HCT116 (cell line): ENCODE results near the gene NACC1. TPM values are rescaled to one million over a fixed set of nuclear protein-coding genes. Genes with fewer than 3 reads are reported as not detected.

ENCODE experiments used
- ATAC-seq: fragments of 200-7000 bp; cut with Tn5 transposase; 2 replicates; pipeline ENCODE4 v1.9.1; 2020; ENCODE audit warnings: mild to moderate bottlenecking, moderate library complexity
- BruUV-seq: library from RNA; stranded (reverse); fragments of 400-500 nt; replicated peaks from 2 replicates; lab custom pipeline; 2021; lab: Mats Ljungman, UMichigan
- CTCF ChIA-PET: fragments of 300-600 bp; sonication (Branson Sonifier 250); formaldehyde crosslinking; loops from one replicate; lab custom pipeline; 2021; ENCODE audit warnings: antibody characterized with exemption; lab: Charles Lee
- POLR2A ChIA-PET: fragments of 300-600, 350-600 bp; sonication (Branson Sonifier 250); formaldehyde crosslinking; loops from one replicate; lab custom pipeline; 2021; ENCODE audit warnings: antibody characterized with exemption; lab: Charles Lee
- RAD21 ChIA-PET, 2 experiments: fragments of 300-600 bp; sonication (Branson Sonifier 250); formaldehyde crosslinking; loops; one replicate each; lab custom pipeline; 2023; ENCODE audit warnings: low total read pairs in 2 of 2; ENCODE audit not compliant: uncharacterized antibody in 2 of 2, unreplicated experiment in 2 of 2, low non-redundant PET in 1 of 2; lab: Charles Lee
- DNase-seq: peaks from one replicate; pipeline ENCODE4 v3.0.0-alpha.2; 2010; ENCODE audit warnings: low read depth, low spot score
- H2AFZ ChIP-seq: fragments of 200-600 bp; shearing (Covaris generic), sonication (generic); 2 replicates; pipeline ENCODE4 v1.6.1; 2017; ENCODE audit warnings: low read depth, mixed run types, mixed read lengths, antibody characterized with exemption, low read length; ENCODE audit not compliant: poor library complexity, severe bottlenecking
- H3K27ac ChIP-seq: 2 replicates; pipeline ENCODE4 v1.5.1; 2012; ENCODE audit warnings: low read depth, low read length
- H3K27me3 ChIP-seq: fragments of 200-600 bp; sonication (generic); 2 replicates; pipeline ENCODE4 v1.6.1; 2016; ENCODE audit warnings: mixed run types, low read length, mixed read lengths; ENCODE audit not compliant: insufficient read depth
- H3K36me3 ChIP-seq, 2 experiments: fragments of 200-500 bp in 1 of 2; fragments of 200-600 bp in 1 of 2; sonication (Bioruptor generic) in 1 of 2; sonication (generic) in 1 of 2; 2 replicates each; pipeline versions ENCODE4 v1.5.1 to v1.6.1; 2014 to 2016; ENCODE audit warnings: low read length in 2 of 2, inconsistent platforms in 1 of 2, mixed read lengths in 1 of 2, mixed run types in 1 of 2; ENCODE audit not compliant: insufficient read depth in 2 of 2, control insufficient read depth in 1 of 2
- H3K4me1 ChIP-seq, 2 experiments: fragments of 200-600 bp in 1 of 2; sonication (generic) in 1 of 2; 2 replicates each; pipeline versions ENCODE4 v1.5.1 to v1.6.1; 2012 to 2017; ENCODE audit warnings: low read length in 2 of 2, inconsistent platforms in 1 of 2, mild to moderate bottlenecking in 1 of 2, mixed read lengths in 1 of 2, mixed run types in 1 of 2, moderate library complexity in 1 of 2; ENCODE audit not compliant: insufficient read depth in 2 of 2, control insufficient read depth in 1 of 2
- H3K4me2 ChIP-seq: fragments of 200-600 bp; sonication (generic); 2 replicates; pipeline ENCODE4 v1.6.1; 2017; ENCODE audit warnings: mixed run types, low read length, mixed read lengths
- H3K4me3 ChIP-seq, 2 experiments: fragments of 200-600 bp in 1 of 2; sonication (generic) in 1 of 2; replicated peaks in 1 of 2; 2 replicates each; pipeline ENCODE4 v1.5.1; 2011 to 2016; ENCODE audit warnings: low read length in 2 of 2, control low read depth in 1 of 2, low read depth in 1 of 2, mild to moderate bottlenecking in 1 of 2, mixed read lengths in 1 of 2, mixed run types in 1 of 2
- H3K79me2 ChIP-seq: fragments of 200-600 bp; sonication (generic); 2 replicates; pipeline ENCODE4 v1.6.1; 2017; ENCODE audit warnings: mild to moderate bottlenecking, mixed run types, low read length, moderate library complexity, mixed read lengths; ENCODE audit not compliant: insufficient read depth
- H3K9ac ChIP-seq: fragments of 200-600 bp; sonication (generic); 2 replicates; pipeline ENCODE4 v1.6.1; 2016; ENCODE audit warnings: low read length, mixed read lengths
- H3K9me2 ChIP-seq: fragments of 200-600 bp; sonication (generic), shearing (Covaris generic); 2 replicates; pipeline ENCODE4 v1.6.1; 2017; ENCODE audit warnings: mixed run types, mild to moderate bottlenecking, moderate library complexity; ENCODE audit not compliant: insufficient read depth
- H3K9me3 ChIP-seq, 2 experiments: fragments of 200-500 bp in 1 of 2; fragments of 200-600 bp in 1 of 2; sonication (Bioruptor generic) in 1 of 2; sonication (generic) in 1 of 2; 2 replicates each; pipeline ENCODE4 v1.6.1; 2014 to 2017; ENCODE audit warnings: low read length in 2 of 2, mixed read lengths in 2 of 2, inconsistent platforms in 1 of 2, low read depth in 1 of 2, mild to moderate bottlenecking in 1 of 2, mixed run types in 1 of 2, moderate library complexity in 1 of 2; ENCODE audit not compliant: control insufficient read depth in 1 of 2, insufficient read depth in 1 of 2
- H4K20me1 ChIP-seq: fragments of 200-600 bp; sonication (generic), shearing (Covaris generic); 2 replicates; pipeline ENCODE4 v1.6.1; 2017; ENCODE audit warnings: mixed run types, mild to moderate bottlenecking, moderate library complexity; ENCODE audit not compliant: insufficient read depth
- CBX3 ChIP-seq: IDR thresholded peaks from 2 replicates; pipeline ENCODE4 v1.6.1; 2012; ENCODE audit warnings: low read depth
- EGR1 ChIP-seq: IDR thresholded peaks from 2 replicates; pipeline ENCODE4 v1.6.1; 2012; ENCODE audit warnings: low read depth
- ELF1 ChIP-seq: IDR thresholded peaks from 2 replicates; pipeline ENCODE4 v1.6.1; 2012; ENCODE audit warnings: low read depth, borderline replicate concordance
- RAD21 ChIP-seq: IDR thresholded peaks from 2 replicates; pipeline ENCODE4 v1.6.1; 2012; ENCODE audit warnings: low read depth, mild to moderate bottlenecking
- SRF ChIP-seq: IDR thresholded peaks from 2 replicates; pipeline ENCODE4 v1.6.1; 2012; ENCODE audit warnings: low read depth
- TCF7L2 ChIP-seq: IDR thresholded peaks from 2 replicates; pipeline ENCODE4 v1.7.0; 2011; ENCODE audit warnings: borderline replicate concordance, inconsistent platforms; ENCODE audit not compliant: insufficient read depth, insufficient read length; ENCODE audit errors: extremely low read depth
- ZFX ChIP-seq: fragments of 450-650 bp; IDR thresholded peaks from 2 replicates; pipeline ENCODE4 v1.6.1; 2017
- intact Hi-C: fragments of 100-400 bp; cut with micrococcal nuclease; formaldehyde crosslinking; loops from 2 replicates; pipeline ENCODE4 v1.10.0; 2022
- total RNA-seq: library from RNA; stranded (reverse); gene quantifications from one replicate; pipeline ENCODE4 v1.2.1, GENCODE V29; 2021; ENCODE audit not compliant: unreplicated experiment
- TF ChIP-seq, protein P1 (sequence below): IDR thresholded peaks from 2 replicates; pipeline ENCODE4 v1.6.1; 2012
- TF ChIP-seq, protein P2 (sequence below): IDR thresholded peaks from 2 replicates; pipeline ENCODE4 v1.6.1; 2012; ENCODE audit warnings: low read depth

NACC1 gene
- total RNA-seq, 1 experiment from 2014 or later, result 181 TPM

GRCh38 chr19:13137290-13137794, 19.3 kb downstream of the NACC1 start:
- no peak overlapping the region for H3K4me3 ChIP-seq
- no peak overlapping the region for H3K27ac ChIP-seq
- H2AFZ ChIP-seq, result no peak overlapping the region
- no peaks in the 10 kb centered on the region for H3K9me2 ChIP-seq
- intact Hi-C loops, result no loop called here
- POLR2A ChIA-PET, result no interaction called here
- no TSS peak for BruUV-seq
- CTCF ChIA-PET, result no interaction called here
- no peak overlapping the region for H3K9ac ChIP-seq
- no peaks in the 10 kb centered on the region for H3K27me3 ChIP-seq
- RAD21 ChIA-PET, result no interaction called here
- peaks cover 26% of the 10 kb centered on the region for H3K79me2 ChIP-seq
- H3K36me3 ChIP-seq, result peaks cover 12 to 35% of the 10 kb centered on the region in 2 experiments; a peak in 3 of 4 replicates
- no peaks in the 10 kb centered on the region for H3K9me3 ChIP-seq
- no peak overlapping the region for H3K4me2 ChIP-seq
- DNase-seq, result no peak
- TF ChIP-seq, protein P1, sequence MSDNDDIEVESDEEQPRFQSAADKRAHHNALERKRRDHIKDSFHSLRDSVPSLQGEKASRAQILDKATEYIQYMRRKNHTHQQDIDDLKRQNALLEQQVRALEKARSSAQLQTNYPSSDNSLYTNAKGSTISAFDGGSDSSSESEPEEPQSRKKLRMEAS, result no peak
- TF ChIP-seq, protein P2, sequence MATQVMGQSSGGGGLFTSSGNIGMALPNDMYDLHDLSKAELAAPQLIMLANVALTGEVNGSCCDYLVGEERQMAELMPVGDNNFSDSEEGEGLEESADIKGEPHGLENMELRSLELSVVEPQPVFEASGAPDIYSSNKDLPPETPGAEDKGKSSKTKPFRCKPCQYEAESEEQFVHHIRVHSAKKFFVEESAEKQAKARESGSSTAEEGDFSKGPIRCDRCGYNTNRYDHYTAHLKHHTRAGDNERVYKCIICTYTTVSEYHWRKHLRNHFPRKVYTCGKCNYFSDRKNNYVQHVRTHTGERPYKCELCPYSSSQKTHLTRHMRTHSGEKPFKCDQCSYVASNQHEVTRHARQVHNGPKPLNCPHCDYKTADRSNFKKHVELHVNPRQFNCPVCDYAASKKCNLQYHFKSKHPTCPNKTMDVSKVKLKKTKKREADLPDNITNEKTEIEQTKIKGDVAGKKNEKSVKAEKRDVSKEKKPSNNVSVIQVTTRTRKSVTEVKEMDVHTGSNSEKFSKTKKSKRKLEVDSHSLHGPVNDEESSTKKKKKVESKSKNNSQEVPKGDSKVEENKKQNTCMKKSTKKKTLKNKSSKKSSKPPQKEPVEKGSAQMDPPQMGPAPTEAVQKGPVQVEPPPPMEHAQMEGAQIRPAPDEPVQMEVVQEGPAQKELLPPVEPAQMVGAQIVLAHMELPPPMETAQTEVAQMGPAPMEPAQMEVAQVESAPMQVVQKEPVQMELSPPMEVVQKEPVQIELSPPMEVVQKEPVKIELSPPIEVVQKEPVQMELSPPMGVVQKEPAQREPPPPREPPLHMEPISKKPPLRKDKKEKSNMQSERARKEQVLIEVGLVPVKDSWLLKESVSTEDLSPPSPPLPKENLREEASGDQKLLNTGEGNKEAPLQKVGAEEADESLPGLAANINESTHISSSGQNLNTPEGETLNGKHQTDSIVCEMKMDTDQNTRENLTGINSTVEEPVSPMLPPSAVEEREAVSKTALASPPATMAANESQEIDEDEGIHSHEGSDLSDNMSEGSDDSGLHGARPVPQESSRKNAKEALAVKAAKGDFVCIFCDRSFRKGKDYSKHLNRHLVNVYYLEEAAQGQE, result no peak
- TF ChIP-seq ELF1, result no peak
- TF ChIP-seq EGR1, result no peak
- TF ChIP-seq CBX3, result no peak
- no peak for TF ChIP-seq ZFX
- no peak for TF ChIP-seq RAD21
- no peak for TF ChIP-seq TCF7L2
- no peak for TF ChIP-seq SRF
- ATAC-seq, result no peak
- peaks cover 6% of the 10 kb centered on the region; the same call in 1 of the 2 replicates for H4K20me1 ChIP-seq
- H3K4me1 ChIP-seq, result peaks cover 13 to 34% of the 10 kb centered on the region in 2 experiments
